H9 (cell line): Measurements from ENCODE around the gene SIM1. TPM values are rescaled to one million over a fixed set of nuclear protein-coding genes. Genes with fewer than 3 reads are reported as not detected.

Experiments
- DNase-seq: peaks from one replicate; pipeline ENCODE4 v3.0.0-alpha.2; 2017
- H2AFZ ChIP-seq: one replicate; pipeline ENCODE4 v1.6.1; 2013; ENCODE audit warnings: mild to moderate bottlenecking, low read length, control low read depth, moderate library complexity
- H2AK5ac ChIP-seq: 2 replicates; pipeline ENCODE4 v1.6.1; 2013; ENCODE audit warnings: low read length, control low read depth, mixed read lengths; ENCODE audit not compliant: insufficient read length
- H2BK120ac ChIP-seq: one replicate; pipeline ENCODE4 v1.6.1; 2013; ENCODE audit warnings: low read depth, mild to moderate bottlenecking, low read length, control low read depth, inconsistent platforms; ENCODE audit not compliant: poor library complexity, severe bottlenecking
- H2BK12ac ChIP-seq: 2 replicates; pipeline ENCODE4 v1.6.1; 2013; ENCODE audit warnings: low read length, control low read depth, mixed read lengths, low read depth; ENCODE audit not compliant: insufficient read length
- H2BK15ac ChIP-seq: 2 replicates; pipeline ENCODE4 v1.6.1; 2013; ENCODE audit warnings: low read depth, low read length, control low read depth
- H2BK20ac ChIP-seq: one replicate; pipeline ENCODE4 v1.6.1; 2013; ENCODE audit warnings: low read depth, mild to moderate bottlenecking, low read length, control low read depth, inconsistent platforms; ENCODE audit not compliant: poor library complexity, severe bottlenecking
- H2BK5ac ChIP-seq: 2 replicates; pipeline ENCODE4 v1.6.1; 2013; ENCODE audit warnings: low read length, control low read depth, mixed read lengths; ENCODE audit not compliant: insufficient read length
- H3K14ac ChIP-seq: 2 replicates; pipeline ENCODE4 v1.6.1; 2013; ENCODE audit warnings: low read length, control low read depth; ENCODE audit not compliant: insufficient read depth
- H3K18ac ChIP-seq: 2 replicates; pipeline ENCODE4 v1.6.1; 2013; ENCODE audit warnings: low read depth, mild to moderate bottlenecking, mixed read lengths, low read length, control low read depth; ENCODE audit not compliant: insufficient read length
- H3K23ac ChIP-seq: 2 replicates; pipeline ENCODE4 v1.6.1; 2013; ENCODE audit warnings: low read length, control low read depth, mixed read lengths, low read depth; ENCODE audit not compliant: insufficient read length
- H3K23me2 ChIP-seq: 2 replicates; pipeline ENCODE4 v1.6.1; 2013; ENCODE audit warnings: low read depth, mild to moderate bottlenecking, mixed read lengths, low read length, control low read depth; ENCODE audit not compliant: insufficient read length, poor library complexity, severe bottlenecking
- H3K27ac ChIP-seq: 2 replicates; pipeline ENCODE4 v1.5.1; 2013; ENCODE audit warnings: low read length, control low read depth, mixed read lengths, low read depth; ENCODE audit not compliant: insufficient read length
- H3K27me3 ChIP-seq: 2 replicates; pipeline ENCODE4 v1.6.1; 2013; ENCODE audit warnings: low read length, control low read depth, inconsistent platforms; ENCODE audit not compliant: insufficient read depth
- H3K4ac ChIP-seq: 2 replicates; pipeline ENCODE4 v1.6.1; 2013; ENCODE audit warnings: low read depth, mild to moderate bottlenecking, control low read depth, inconsistent platforms, low read length, moderate library complexity
- H3K4me1 ChIP-seq: 2 replicates; pipeline ENCODE4 v1.6.1; 2013; ENCODE audit warnings: low read length, control low read depth, inconsistent platforms; ENCODE audit not compliant: insufficient read depth
- H3K4me2 ChIP-seq: 2 replicates; pipeline ENCODE4 v1.6.1; 2013; ENCODE audit warnings: low read length, control low read depth, mixed read lengths; ENCODE audit not compliant: insufficient read length, insufficient read depth
- H3K56ac ChIP-seq: 2 replicates; pipeline ENCODE4 v1.6.1; 2013; ENCODE audit warnings: low read depth, mild to moderate bottlenecking, mixed read lengths, low read length, control low read depth; ENCODE audit not compliant: insufficient read length
- H3K79me1 ChIP-seq: 2 replicates; pipeline ENCODE4 v1.6.1; 2013; ENCODE audit warnings: low read depth, mild to moderate bottlenecking, moderate library complexity, low read length, control low read depth, inconsistent platforms; ENCODE audit not compliant: insufficient read depth, poor library complexity, severe bottlenecking
- H3K79me2 ChIP-seq: 2 replicates; pipeline ENCODE4 v1.6.1; 2013; ENCODE audit warnings: low read length, control low read depth, inconsistent platforms; ENCODE audit not compliant: insufficient read depth
- H3K9ac ChIP-seq: 2 replicates; pipeline ENCODE4 v1.6.1; 2013; ENCODE audit warnings: low read length, control low read depth, mixed read lengths; ENCODE audit not compliant: insufficient read length; ENCODE audit errors: extremely low read depth
- H3K9me3 ChIP-seq: one replicate; pipeline ENCODE4 v1.6.1; 2013; ENCODE audit warnings: low read depth, low read length, inconsistent platforms; ENCODE audit not compliant: control insufficient read depth
- H3T11ph ChIP-seq: one replicate; pipeline ENCODE4 v1.6.1; 2013; ENCODE audit warnings: mild to moderate bottlenecking, low read length, control low read depth, inconsistent platforms
- H4K20me1 ChIP-seq: one replicate; pipeline ENCODE4 v1.6.1; 2013; ENCODE audit not compliant: control insufficient read depth, insufficient read length, insufficient read depth
- H4K5ac ChIP-seq: 2 replicates; pipeline ENCODE4 v1.6.1; 2013; ENCODE audit warnings: low read depth, mild to moderate bottlenecking, mixed read lengths, low read length, control low read depth; ENCODE audit not compliant: insufficient read length
- H4K8ac ChIP-seq: replicated peaks from 2 replicates; pipeline ENCODE4 v1.6.1; 2013; ENCODE audit warnings: low read length, control low read depth, mixed read lengths, low read depth; ENCODE audit not compliant: insufficient read length
- H4K91ac ChIP-seq: 2 replicates; pipeline ENCODE4 v1.6.1; 2013; ENCODE audit warnings: low read depth, mild to moderate bottlenecking, moderate library complexity, mixed read lengths, low read length, control low read depth; ENCODE audit not compliant: insufficient read length
- H3K27ac Mint-ChIP-seq, 3 experiments: 2 replicates in 2 of 3; 3 replicates in 1 of 3; pipeline ENCODE4 v1.8.0; 2020 to 2021; ENCODE audit warnings: mixed read lengths in 3 of 3, mild to moderate bottlenecking in 1 of 3, moderate library complexity in 1 of 3
- H3K27me3 Mint-ChIP-seq: 2 replicates; pipeline ENCODE4 v1.8.0; 2021; ENCODE audit warnings: low read depth, mild to moderate bottlenecking, moderate library complexity, mixed read lengths
- H3K36me3 Mint-ChIP-seq, 3 experiments: 2 replicates in 2 of 3; 3 replicates in 1 of 3; pipeline ENCODE4 v1.8.0; 2020 to 2021; ENCODE audit warnings: low read depth in 3 of 3, mixed read lengths in 3 of 3; ENCODE audit not compliant: insufficient read depth in 1 of 3
- H3K4me1 Mint-ChIP-seq, 2 experiments: 2 replicates each; pipeline ENCODE4 v1.8.0; 2020; ENCODE audit warnings: mixed read lengths in 2 of 2
- H3K4me3 Mint-ChIP-seq, 2 experiments: 2 replicates in 1 of 2; 3 replicates in 1 of 2; pipeline ENCODE4 v1.8.0; 2020 to 2021; ENCODE audit warnings: mild to moderate bottlenecking in 2 of 2, mixed read lengths in 2 of 2, moderate library complexity in 1 of 2
- H3K9me3 Mint-ChIP-seq, 2 experiments: 2 replicates in 1 of 2; 3 replicates in 1 of 2; pipeline ENCODE4 v1.8.0; 2020; ENCODE audit warnings: mild to moderate bottlenecking in 2 of 2, mixed read lengths in 2 of 2, moderate library complexity in 1 of 2
- CTCF ChIP-seq: fragments of 200-600 bp; sonication (generic); conservative IDR thresholded peaks from 3 replicates; pipeline ENCODE4 v1.8.0; 2021; ENCODE audit warnings: antibody characterized with exemption, mild to moderate bottlenecking
- WGBS: extraction: QIAGEN DNeasy Blood & Tissue Kit; methylation state at CpG from one replicate; pipeline ENCODE4 v1.1.7; 2013; ENCODE audit warnings: missing lambda C conversion rate, low lambda C conversion rate, mixed read lengths; ENCODE audit not compliant: insufficient read length; ENCODE audit errors: extremely low coverage; 5-methylcytosine and 5-hydroxymethylcytosine counted together
- total RNA-seq: library from RNA; stranded (reverse); gene quantifications from 2 replicates; pipeline ENCODE4 v1.2.1, GENCODE V29; 2021

SIM1 gene
- total RNA-seq, 1 experiment from 2014 or later: not detected

DNA sequence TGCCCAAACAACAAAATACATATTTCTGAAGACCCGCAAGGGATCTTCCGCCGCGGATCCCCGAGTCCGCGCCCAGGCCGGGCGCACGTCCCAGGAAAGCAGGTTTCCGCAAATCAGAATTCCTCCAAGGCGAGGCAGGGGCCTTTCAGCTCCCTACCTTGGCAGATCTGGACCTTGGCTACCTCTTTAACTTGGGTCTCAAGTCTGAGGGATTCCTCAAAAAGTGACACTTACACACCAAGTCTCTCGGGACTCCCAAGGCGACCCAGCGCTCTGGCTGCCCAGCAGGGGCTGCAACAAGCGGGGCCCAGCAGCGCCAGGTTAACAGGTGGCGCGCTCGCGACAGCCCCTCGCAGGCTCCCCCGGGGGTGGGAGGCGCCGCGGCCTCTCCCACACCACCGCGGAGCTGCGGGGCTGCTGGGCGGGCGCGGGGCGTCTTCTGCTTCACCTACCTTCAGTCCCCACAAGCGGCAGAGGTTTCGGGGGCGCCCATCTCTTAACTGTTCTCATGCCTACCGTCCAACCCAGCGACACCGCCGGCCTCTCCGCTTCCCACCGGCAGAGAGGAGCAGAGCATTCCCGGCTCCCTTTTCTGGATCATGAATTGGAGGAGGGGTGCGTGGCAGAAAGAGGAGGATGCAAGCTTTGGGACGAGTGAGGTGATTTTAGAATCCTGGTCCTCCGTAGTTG lies 414 bp downstream of the SIM1 start:
- H2BK12ac ChIP-seq: no peak overlapping the region
- H3K23ac ChIP-seq: no peak overlapping the region
- H3K14ac ChIP-seq: no peak overlapping the region
- H4K5ac ChIP-seq: no peak overlapping the region
- Mint-ChIP-seq H3K27ac (no peak overlapping the region), H3K36me3 (no peaks in the 10 kb centered on the region), H3K4me1 (peaks cover 26 to 61% of the 10 kb centered on the region in 2 experiments), H3K4me3 (peak overlapping the region; percentile 51 to 78), H3K27me3 (no peaks in the 10 kb centered on the region; the same call in 1 of the 2 replicates), H3K9me3 (peaks cover 0 to 12% of the 10 kb centered on the region in 2 experiments; a peak in 1 of 5 replicates)
- H3K4me1 ChIP-seq: peaks cover 5% of the 10 kb centered on the region; the same call in 1 of the 2 replicates
- H2AK5ac ChIP-seq: no peak overlapping the region
- no peak overlapping the region for H4K8ac ChIP-seq
- peak; percentile 53 for DNase-seq
- no CpG with 5 or more reads among the region's 46 CpGs for WGBS
- H3K4me2 ChIP-seq: peak overlapping the region; percentile 73
- H4K91ac ChIP-seq: no peak overlapping the region
- no peak overlapping the region for H3K18ac ChIP-seq
- H3K79me2 ChIP-seq: no peaks in the 10 kb centered on the region
- no peak overlapping the region for H2BK20ac ChIP-seq
- peaks cover 93% of the 10 kb centered on the region for H3K27me3 ChIP-seq
- no peak overlapping the region for H3K9ac ChIP-seq
- H3K56ac ChIP-seq: no peak overlapping the region
- H3K4ac ChIP-seq: no peak overlapping the region
- no peak for TF ChIP-seq CTCF
- no peak overlapping the region for H3K27ac ChIP-seq
- peaks cover 12% of the 10 kb centered on the region for H3K23me2 ChIP-seq
- H2BK120ac ChIP-seq: no peak overlapping the region
- no peak overlapping the region for H2AFZ ChIP-seq
- no peak overlapping the region for H3T11ph ChIP-seq
- no peaks in the 10 kb centered on the region for H3K9me3 ChIP-seq
- no peak overlapping the region for H2BK5ac ChIP-seq
- peaks cover 3% of the 10 kb centered on the region for H4K20me1 ChIP-seq
- no peak overlapping the region for H2BK15ac ChIP-seq
- H3K79me1 ChIP-seq: no peaks in the 10 kb centered on the region
